GDM1 (cell line): ENCODE data around the gene PLEKHG3.

Source experiments
- DNase-seq: peaks from one replicate; lab custom pipeline; 2025; lab: John Stamatoyannopoulos, UW

Gene PLEKHG3

DNA sequence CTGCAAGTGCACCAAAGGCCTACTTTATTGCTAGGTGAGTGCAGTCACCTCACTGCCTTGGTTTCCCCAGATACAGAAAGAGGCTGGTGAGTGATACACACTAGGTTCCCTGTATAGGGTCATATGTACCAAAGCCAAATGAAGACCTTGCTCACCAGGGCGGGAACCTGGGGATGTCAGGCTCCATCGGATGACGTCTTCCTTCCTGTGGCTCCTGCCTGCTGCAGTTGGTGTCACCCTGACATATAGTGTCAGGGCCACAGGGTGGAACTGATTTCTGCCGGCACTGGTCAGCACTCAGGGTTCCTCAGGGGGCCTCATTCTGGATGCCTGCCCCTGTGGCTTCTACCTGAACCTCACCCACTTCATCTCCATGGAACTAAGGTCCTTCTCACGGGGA is 43.1 kb downstream of the PLEKHG3 start:
- no peak for DNase-seq

DNA sequence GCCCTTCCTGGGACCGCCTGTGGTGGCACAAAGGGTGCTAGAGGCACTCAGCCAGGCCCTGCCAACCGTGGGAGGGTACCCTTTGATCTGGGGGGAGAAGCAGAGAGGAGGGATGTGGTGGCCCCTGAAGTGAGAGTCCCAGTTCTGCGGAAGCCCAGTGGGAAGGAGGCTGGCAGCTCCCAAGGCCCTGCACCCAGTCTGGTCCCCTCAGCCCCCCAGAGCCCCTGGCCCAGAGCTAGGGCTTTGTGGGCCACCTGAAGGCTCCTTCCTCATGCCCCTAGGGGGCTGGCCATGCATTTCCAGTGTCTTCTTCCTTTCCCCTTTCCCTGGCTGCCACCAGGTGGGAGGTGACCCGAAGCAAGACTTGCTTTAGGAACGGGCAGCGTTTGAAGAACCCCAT is 44.3 kb downstream of the PLEKHG3 start:
- no peak for DNase-seq

DNA sequence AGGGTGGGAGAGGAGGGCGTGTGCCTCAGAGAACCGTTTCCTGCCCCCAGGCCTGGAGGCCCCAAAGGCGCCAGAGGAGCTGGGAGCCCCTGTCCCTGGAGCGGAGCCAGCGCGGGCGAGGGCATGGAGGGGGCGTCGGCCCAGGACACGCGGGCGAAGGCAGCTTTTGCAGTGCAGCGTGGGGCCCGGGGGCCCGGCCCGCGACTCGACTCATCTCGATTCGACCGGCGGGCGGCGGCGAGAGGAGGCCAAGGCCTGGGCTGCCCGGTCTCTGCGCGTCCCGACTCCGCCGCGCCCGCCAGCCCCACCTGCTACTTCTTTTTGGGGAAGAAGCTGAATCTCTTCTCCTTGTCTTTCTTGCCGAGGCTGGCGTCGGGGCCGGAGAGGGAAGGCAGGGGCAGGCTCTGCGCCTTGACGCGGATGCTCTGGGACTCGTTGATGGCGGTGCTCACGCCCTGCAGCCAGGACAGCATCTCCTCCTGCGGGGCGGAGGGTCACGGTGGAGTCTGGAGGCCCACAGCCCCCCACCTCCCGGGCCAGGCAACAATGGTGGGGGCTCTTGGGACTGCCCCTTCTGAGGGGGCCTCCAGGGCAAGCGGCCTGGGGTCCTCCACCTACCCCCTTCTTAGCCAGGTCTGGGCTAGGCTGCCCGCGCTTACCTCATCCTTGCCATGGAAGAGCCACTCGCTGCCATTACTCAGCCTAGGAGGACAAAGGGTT is 44.9 kb downstream of the PLEKHG3 start:
- DNase-seq: no peak

DNA sequence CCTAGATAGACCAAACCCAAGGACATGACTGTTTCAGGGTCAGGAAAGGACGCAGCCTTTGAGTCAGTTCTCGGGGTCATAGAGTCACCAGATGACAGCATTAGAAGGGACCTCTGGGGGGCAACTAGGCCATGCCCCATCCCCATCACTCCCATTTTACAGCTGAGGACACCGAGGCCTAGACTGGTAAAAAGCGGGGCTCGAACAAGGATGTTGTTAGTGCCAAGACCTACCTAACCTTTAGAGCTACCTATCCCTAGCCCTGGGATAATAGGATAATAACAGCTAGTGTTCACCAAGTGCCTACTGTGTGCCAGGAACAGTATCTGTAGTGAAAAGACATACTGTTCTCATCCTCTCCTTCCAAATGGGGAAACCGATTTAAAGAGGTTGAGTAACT is 48.7 kb downstream of the PLEKHG3 start:
- no peak for DNase-seq

DNA sequence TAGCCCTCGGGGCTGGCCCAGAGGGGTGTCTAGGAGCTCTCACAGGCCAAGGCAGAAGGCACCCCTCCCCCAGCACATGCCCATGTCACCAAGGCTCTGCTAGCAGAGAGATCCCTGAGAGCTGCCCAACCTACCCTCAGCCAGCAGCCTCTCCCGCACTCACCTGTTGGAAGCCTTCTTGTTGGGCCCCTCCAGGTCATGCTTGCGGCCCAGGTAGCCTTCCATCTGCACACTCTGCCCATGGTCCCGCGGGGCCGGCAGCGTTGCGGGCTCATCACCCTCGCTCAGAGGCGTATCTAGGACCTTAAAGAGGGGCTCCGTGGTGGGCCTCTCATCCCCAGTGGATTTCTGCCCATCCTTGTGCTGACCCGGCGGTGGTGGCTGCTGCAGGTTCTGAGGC is 49.1 kb downstream of the PLEKHG3 start:
- no peak for DNase-seq

DNA sequence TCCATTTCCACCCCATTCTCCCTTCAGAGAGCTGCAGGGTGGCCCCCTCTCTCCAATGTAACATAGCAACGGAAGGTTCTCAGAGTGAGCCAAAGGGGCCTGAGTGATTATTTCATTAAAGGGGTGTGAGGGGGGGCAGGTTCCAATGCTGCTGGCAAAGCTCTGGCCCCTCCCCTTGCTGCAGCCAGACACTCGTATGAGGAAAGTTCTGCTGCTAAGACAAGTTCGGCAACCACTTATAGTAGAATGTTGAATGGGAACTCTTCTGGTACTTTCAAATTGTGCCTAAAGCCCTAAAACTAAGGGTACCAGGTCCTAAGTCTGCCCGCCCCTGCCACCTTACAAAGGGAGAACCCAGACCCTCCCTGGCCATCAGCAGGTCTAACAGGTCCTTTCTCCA is 49.8 kb downstream of the PLEKHG3 start:
- no peak for DNase-seq

DNA sequence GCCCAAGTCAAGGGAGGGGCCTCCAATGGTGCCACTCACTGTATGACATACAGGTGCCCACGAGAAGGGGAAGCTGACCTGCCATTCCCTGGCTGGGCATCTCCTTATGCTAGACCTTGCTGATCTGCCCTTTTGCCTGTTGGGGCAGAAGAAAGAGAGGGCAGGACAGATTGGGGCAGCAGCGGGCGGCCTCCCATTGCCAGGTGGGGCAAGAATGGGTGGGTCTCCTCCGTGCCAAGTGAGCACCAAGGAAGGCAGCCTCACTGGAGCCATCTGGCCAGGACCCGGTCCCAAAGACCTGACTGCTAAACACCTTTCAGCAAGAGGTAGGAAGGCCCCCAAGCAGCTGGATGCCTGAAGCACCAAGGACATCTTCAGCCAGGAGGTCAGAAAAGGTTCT is 50.5 kb downstream of the PLEKHG3 start:
- no peak for DNase-seq

DNA sequence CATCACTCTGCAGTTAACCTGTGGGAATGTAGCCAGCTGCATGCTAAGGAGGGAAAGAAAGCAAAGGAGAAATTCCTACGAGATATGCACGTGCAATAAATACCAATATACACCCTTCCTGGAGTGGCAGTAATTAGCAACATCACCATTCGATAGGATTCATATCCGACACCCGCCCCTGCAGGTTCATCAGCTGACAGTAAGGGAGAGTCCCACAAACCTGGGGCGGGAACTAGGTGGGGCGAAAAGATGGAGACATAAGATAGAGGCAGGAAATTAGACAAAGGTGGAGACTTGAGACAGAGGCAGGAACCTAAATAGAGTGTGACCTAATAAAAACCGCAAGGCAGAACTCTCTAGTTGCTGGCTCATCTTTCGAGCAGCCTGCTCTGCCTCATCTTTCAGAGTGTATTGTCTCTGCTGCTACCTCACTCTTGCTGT is 51.6 kb downstream of the PLEKHG3 start:
- no peak for DNase-seq

DNA sequence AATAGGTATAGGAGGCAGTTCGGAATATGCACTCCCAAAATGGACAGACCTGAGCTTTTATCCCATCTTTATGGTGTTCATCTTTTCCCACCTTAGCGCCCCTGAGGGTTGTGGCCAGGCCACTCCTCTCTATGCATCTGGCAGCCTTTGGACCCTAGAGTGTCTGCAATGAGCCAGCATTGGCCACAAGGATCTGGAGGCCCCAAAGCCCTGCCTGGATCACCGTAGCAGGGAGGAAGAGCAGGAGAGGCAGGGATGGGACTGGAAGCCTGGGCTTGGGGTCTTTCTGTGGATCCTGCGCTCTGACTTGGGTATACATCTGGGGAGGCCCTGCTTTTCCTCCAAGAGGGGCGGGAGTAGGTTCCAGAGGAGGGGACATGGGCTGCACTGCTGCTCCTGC is 52.5 kb downstream of the PLEKHG3 start:
- DNase-seq: no peak

DNA sequence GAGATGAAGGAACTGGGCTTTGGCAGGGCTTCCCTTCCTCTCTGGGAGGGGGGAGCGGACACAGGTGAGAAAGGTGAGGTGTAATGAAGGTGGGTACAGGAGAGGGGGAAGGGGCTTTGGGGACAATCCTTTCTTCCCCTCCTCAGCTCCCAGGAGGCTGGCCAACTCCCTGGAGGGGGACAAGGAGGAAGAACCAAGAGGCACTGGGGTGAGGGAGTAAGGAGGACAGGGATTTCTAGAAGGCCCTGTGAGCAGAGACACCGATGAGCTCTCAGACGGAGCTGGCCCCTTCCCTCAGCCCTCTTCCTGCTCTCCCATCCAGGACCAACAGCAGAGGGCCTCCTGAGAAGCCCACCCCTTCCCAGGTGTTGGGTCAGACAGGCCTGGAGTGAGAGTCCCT is 53.4 kb downstream of the PLEKHG3 start:
- DNase-seq: no peak

DNA sequence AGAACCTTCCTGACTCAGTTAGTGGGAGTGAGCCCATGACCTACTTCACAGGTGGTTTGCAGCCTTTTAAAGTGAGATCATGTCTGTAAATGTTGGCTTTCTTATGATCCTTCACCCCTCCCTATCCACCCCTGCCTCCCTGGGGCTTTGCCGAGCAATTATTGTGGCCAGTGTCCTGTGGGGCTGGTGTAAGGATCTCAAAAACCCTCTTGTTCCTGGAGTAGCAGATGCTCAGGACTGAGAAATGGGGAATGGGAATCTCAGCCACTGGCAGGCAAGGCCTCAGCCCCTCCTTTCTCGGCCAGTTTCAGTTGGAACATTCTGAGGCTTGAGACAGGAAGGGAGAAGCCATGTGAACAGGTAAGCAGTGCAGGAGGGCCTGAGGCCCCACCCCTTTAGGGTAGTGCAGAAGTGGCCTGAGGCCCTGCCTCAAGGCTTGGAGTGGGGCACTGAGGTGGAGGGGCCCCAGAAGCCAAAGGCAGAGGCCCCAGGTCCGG is 53.8 kb downstream of the PLEKHG3 start:
- no peak for DNase-seq

DNA sequence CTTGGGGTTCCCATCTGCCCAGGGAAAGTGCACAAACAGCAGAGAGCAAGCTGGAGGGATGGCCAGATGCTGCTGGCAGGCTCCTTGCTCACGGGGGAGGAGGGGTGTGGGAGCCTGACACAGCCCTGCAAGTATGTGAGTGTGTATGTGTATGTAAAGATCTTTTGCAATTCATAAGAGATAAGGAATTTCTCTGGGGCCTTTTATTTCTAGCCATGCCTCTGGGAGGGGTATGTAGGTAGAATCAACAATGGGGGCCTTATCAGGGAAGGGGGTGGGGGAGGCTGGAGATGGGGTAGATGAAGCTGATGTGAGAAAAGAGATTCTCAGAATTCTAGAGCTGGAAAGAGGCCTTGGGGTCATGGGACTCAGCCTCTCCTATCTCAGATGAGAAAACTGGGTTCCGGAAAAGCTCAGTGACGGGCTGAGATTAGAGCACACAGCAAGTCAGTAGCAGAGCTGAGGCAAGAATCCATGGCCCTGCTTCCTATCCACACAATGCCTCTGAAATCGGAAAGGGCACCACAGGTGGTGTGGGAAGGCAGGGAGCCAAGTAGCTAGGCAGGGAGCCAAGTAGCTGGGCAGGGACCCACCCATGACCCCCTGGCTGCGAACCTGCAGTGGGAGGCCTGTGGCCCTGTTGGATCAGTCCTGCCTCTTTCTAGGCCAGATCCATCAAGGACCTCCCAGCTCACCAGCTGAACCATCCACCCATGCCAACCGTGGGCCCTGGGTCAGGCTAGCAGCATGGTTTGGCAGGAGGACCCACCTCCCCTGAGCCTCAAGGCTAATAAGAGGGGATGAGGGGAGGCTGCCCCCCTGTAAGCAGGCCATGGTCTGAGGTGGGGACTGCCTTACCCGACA is 54.7 kb downstream of the PLEKHG3 start:
- no peak for DNase-seq

DNA sequence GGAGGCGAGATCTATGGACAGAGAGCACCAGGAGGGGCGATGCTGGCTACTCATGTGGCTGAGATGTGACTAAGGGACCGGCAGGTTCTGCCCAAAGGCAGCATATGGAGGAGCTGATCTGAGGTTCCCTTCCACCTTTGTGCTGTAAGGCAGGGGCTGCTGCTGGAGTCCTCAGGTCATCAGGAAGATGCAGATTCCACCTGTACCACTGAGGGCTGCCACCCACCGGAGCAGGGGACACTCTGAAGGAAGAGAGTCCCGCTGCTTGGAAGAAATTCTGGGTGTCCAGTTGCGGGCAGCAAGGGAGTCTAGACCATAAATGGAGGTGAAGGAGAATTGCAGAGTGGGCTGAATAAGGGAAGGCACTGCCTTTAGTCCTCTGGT is 55.3 kb downstream of the PLEKHG3 start:
- no peak for DNase-seq

DNA sequence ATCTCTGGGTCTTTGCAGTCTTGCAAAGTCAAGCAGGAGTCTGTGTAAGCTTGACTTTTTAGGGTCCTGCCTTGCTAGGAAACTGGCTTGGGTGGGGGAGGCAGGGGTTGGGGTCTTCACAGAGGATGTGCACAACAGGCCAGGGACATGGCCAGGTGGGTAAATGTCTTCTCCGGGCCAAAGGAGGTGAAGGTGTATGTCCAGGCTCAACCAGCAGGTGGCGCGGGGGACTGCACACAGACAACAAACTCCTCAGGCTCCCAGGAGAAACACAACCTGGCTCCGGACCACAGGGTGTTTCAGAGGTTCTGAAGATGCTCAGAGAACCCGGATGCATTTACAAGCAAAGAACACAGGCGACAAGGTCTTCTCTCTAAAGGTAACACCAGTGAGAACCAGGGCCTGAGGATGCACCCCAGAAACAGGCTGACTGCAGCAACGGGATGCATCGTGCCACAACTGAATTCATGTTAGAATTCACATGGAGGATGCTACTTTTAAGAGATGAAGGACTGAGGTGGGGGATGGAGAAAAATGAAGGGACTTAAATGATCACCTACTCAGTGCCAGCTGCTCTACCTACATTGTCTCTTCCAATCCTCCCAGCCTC is 56.0 kb downstream of the PLEKHG3 start:
- peak; percentile 26 for DNase-seq

DNA sequence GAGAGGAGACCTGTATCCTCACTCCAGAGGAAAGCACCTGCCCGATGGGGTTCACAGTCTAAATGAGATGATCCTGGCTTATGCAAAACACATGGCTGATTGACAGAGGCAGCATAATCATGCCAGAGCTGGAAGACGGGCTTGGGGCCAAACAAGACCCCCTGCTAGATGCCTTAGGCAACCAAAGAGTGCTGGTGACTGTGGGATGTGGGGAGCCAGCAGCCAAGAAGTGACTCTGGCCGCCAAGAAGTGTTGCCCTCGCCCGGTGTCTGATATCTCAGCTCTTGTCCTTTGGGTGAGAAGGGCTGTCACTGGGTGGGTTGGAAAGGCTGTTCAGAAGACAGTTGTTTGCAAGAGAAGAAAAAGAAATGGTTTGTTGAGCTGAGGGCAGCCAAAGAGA is 56.7 kb downstream of the PLEKHG3 start:
- no peak for DNase-seq

DNA sequence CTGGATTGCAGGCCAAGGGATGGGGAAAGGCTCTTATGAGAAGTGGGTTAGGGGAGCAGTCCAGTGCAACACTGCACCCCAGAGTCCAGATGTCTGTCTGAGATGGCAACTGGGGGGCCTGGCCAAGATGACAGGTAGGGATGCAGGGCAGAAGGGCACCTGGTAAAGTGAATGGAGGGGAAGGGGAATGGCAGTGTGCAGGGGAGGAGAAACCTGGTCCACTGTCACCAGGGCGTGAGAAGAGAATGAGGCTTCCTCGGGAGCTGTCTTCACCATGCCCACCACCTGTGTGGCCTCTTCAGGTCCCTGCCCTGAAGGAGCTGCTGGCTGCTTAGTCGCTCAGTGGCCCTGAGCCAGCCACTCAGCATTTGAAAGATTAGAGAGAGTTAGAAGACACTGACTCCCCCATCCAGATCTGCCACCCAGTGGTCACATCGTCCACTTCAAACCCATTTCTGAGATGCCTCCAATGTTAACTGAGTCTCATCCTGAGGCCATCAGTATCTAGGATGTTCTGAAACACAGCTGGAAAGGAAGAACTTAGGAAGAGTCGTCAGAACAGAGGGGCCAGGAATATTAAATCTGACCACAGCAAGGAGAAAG is 57.3 kb downstream of the PLEKHG3 start:
- DNase-seq: no peak

DNA sequence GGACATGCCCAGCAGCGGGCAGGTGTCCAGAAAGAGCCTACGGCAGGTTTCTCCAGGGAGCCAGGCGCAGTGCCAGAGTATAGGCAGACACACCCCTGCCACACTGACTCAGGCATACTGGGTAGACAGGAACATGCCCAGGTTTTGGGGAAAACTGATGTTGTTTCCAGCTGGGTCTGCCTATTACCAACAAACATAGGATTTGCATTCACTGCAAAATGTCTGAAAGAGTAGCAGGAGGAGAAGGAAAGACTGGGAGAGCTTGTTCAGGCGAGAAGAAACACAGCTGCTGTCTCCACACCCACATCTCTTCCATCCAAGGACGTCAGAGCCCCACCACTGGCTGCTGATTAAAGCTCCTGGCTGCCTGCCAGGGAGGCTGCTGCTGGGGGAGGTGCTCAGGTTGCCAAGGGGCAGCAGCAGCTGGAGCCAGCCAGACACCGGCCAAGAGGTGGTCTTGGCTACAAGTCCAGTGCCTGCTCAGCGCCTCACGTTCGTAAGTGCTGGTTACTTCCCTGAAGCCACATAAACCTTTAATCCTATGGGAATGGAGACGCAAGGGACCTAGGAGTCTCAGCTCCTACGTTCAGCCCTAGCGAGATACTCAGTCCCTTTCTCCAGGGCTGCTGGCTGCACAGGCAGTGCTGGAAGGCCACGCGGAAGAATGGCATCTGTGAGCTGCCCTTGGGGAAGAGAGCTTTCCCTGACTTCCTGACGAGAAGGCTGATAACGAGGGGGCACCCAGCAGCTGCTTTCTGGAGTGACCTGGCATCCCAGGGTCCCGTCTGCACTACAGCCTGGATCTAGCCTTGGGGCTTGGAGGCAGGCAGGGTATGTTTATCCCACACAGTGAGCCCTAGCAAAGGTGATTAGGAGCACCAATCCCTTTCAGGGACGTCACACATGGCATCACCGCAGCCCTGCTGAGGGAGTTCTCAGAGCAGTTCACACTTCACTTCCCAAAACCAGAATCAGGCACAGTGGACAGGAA is 58.1 kb downstream of the PLEKHG3 start:
- no peak for DNase-seq

DNA sequence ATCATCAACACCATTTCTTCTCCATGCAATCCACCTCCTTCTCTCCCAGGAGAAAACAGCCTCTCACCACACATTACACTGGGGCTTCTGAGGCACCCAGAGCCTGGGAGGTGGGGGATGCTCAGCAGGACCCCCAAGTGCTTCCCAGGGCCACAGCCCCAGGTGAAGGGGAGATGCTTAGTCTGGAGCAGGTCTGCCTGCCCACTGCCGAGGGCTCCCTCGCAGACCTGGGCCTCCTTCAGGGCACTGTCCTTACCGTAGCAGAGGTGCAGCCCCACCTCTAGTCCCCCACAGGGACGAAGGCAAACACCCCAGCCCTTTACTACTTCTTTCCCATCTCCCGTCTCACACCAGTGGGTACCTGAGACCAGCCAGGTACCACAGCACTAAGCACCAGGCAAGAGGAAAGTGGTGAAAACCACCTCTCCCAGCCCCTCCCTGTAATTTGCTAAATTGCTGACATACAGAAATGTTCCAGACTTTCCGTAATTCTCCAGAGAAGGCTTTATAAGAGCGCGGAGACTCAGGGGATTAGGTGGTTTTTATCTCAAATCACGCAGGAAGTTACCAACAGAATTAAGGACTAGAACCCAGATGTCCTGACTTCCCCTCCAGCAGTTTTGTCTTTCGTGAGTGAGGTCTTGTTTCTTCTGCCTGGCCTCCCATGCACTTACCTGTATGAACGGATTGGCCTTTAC is 59.0 kb downstream of the PLEKHG3 start:
- no peak for DNase-seq

DNA sequence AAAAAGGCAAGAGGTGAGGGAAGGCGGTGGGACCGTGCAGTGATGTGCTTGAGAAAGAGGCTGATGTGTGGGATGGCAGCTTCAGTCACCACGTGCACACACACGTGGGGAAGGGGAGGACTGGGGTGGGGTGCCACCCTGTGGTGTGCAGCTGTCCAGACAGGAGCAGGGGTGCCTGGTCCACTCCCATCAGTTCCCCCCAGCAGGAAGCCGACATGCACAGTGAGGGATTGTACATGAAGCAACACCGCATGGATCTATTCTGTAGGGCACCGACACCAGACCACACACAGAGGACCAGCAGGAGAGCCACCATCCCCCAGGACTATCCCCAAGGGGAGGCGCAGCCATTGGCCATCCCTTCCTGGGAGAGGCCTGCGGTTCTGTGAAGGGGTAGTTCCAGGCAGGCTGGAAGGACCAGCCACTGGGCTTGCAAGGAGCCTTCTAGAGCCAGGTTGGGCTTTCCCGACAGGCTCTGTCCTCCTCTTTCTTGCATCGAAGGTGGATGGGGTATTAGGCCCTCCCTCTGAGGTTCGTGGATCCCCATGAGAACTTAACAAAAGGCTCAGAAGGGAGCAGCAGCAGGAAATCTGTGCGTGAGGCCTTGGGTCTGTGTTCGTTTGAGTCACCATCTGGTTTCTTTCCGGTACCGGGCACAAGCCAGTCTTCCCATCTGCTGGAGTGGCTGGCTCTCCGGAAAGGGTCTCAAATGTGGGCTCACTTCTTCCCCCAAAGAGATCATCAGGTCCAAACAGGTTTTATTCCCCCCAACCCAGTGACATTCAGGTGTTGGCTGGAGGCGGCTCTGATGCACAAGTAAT is 59.8 kb downstream of the PLEKHG3 start:
- no peak for DNase-seq
